CD4-positive, alpha-beta T cell treated with Interleukin-6 for 4 hours (primary cell): Measurements from ENCODE around the gene GRM7.

Experiments
- DNase-seq: peaks from one replicate; pipeline ENCODE4 v3.0.0-alpha.2; 2020; ENCODE audit warnings: mixed read lengths

GRM7 gene

GRCh38 chr3:7678521-7678920, 817.6 kb downstream of the GRM7 start:
- no peak for DNase-seq

DNA sequence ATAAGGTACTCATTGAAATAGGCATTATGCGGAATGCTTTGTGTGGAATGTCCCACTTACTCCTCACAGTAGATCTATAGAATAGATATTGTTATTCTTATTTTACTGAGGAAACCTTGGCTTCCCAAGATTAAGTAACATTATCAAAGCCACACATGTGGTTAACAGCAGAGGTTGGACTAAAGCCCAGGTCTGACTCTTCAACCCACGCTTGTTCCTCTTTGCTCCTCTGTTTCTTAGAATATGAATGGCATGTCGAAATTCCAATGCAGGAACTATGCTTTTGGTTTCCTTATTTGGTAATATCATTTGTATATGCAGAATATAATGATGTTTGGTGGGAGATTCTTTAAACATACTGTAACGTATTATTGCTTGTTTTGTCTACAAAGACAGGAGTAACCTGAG, 821.9 kb downstream of the GRM7 start:
- DNase-seq: no peak

- DNase-seq: no peak
Observed at GRCh38 chr3:7683426-7683825, 822.5 kb downstream of the GRM7 start.

GRCh38 chr3:7684182-7684715, 823.3 kb downstream of the GRM7 start:
- no peak for DNase-seq

DNA sequence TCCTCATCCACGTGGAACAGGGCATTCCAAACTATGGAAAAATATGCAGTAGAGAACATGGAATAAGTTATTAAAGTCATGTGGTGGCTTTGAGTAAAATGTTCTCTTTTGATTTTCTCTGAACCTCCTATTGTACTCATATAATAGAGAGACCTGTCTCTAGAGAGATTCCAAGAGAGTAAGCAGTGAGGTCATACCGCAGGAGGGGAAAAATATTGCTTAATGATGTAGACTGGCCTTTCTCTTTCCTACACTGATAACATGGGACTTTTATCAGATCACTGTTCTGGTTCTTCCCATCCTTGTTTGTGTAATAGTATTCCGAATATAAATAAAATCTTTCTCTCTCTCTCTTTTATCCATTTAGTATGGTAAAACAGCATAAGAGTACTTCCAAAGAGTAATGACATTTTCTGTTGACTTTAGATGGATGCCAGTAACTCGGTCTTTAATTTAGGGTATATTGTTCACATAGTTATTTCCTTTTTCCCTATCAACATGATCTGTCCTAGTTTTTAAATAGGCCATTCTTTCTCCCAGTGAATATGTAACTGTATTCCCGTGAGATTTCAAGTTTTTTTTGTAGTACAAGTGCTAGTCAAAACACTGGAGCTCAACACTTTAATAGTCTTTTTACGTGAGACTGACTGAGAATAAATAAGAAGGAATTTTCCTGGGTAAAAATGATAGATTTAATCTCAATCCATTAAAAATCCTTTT, 826.7 kb downstream of the GRM7 start:
- DNase-seq: no peak

- DNase-seq: no peak
Observed at GRCh38 chr3:7692866-7693265, 832.0 kb downstream of the GRM7 start.

DNA sequence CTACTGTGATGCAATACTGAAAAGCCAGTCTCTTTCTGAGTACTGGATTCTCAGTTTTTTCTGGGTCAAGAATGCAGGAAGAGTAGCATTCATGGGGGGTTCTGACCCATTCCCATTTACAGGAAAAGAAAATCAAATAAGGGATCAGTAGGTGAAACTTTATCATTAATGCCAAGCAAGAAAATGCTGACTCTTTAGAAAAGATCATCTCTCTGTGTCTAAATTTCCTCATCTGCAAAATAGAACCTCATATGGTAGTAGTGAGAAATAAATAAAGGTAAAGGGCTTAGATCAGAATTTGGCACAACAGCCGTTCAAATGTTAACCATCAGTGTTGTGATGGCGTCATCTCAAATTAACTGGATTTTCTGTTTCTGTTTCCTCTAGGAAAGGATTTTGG, 833.1 kb downstream of the GRM7 start:
- DNase-seq: no peak

DNA sequence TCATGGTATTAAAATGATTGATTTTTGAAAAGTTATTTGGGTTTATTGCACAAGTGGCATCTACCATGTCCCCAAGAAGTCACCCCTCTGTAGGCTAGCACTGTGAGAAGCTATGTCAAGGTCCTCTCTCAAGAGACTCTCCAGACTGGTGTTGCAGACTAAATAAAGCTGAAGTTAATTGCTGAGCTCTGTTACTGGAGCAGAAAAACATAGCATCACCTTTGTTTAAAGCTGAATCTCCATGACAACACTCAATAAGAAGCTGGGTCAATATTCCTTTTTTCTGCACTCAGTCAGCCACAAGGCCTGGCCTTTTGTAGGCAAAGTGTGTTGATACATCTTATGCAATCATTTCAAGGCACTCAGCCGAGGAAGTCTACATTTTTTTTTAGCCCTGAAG, 834.1 kb downstream of the GRM7 start:
- DNase-seq: no peak

GRCh38 chr3:7696320-7696719, 835.4 kb downstream of the GRM7 start:
- DNase-seq: no peak

DNA sequence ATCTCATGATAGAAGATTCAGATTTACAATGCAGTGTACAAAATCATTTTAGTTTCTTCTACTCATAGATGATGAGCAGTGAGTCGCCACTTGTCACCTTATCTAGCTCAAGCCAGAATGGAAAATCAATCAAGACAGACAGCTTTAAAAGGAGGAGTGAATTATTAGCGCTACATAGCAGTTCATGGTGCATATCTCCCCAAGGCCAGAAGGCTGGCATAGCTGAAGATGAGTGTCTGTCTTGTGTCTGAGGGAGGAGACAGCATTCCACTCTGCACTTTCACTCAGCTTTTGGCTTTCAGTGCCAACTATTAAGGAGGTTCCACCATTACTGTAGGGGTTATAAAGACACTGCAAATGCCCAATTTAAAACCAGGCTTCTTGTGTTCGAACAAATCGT, 836.6 kb downstream of the GRM7 start:
- no peak for DNase-seq

DNA sequence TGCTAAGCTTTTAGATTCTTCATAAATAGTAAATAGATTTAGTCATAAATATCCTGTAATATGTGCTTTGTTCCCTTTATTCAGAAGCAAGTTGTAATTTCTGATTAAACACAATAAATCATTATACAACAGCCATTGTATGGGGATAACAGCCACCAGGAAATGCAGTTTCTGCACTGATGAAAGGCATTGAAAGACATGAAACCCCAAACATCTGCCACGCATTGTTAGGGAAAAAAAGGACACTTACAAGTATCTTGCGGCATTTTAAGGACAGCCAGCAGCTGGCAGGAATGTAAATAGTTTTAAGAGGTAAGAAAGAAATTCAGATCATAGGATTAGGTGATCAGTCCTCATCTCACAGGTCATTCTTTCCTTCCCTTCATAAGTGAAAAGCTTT, 839.6 kb downstream of the GRM7 start:
- DNase-seq: no peak

DNA sequence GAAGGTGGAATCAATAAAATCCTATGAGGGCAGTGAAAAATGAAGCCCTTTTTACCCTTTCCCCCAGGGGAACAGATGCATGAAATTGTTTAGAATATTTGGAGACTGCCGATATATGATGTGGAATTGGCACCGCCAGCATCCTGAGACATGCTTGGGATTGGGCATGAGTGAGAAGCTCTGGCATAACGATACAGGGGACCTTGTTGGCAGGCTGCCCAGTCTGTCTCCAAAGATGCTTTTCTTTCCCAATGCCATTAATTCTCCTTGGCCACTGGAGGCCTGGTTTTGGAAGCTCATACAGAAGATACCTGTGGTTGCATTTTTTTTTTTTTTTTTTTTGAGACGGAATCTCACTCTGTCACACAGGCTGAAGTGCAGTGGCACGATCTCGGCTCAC, 840.1 kb downstream of the GRM7 start:
- DNase-seq: no peak

DNA sequence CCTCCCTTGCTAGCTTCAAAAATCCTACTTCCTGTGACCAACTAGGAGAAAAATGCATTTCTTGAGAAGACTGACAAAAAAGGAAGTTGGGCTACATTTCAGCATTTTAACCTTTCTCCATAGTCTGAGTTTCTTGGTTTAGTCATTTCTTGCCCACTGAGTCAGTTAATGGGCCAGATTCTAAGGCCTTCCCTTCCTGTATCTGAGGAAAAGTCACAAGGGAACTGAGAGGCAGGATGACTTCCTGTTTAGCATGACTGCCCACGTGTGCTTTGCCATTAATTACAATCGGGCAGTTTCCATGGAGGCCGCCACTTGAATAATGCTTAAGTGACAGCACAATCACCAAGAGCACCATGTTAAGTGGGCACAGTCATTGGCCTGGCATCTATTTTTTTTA, 846.3 kb downstream of the GRM7 start:
- no peak for DNase-seq

GRCh38 chr3:7709376-7710082, 848.6 kb downstream of the GRM7 start:
- no peak for DNase-seq

GRCh38 chr3:7710284-7710683, 849.4 kb downstream of the GRM7 start:
- no peak for DNase-seq

GRCh38 chr3:7713724-7714123, 852.8 kb downstream of the GRM7 start:
- DNase-seq: no peak

DNA sequence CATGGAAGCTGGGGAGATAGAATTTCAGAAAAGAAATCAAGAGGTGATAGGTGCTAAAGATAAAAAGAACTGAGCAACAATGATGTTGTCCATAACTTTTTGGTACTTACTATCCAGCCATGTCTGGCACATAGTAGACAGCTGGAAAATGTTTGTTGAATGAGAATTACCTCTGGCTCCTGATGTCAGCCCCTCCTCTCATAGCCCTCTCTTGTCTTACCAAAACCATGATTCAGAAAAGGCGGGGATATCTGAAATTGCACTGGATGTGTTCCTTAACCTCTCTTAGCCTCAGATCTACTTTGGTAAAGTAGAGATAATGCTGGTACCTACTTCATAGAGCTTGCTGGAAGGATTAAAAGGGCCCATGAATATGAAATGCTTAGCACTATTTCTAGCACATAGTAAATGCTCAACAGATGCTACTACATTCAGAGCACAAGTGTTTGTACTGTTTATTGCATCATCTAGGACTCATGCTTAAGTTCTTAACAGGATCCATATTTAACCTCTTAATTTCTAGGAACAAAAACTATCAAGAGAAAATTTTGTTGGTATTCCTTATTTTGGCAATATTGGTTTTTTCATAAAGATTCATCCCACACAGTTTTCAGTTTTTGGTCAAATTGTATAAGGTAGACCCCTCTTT, 859.9 kb downstream of the GRM7 start:
- DNase-seq: no peak

- DNase-seq: no peak
Observed at GRCh38 chr3:7721869-7722268, 861.0 kb downstream of the GRM7 start.

GRCh38 chr3:7728566-7729519, 867.9 kb downstream of the GRM7 start:
- DNase-seq: no peak

- no peak for DNase-seq
Observed at GRCh38 chr3:7733933-7734332, 873.0 kb downstream of the GRM7 start.

GRCh38 chr3:7734456-7734855, 873.5 kb downstream of the GRM7 start:
- DNase-seq: no peak

DNA sequence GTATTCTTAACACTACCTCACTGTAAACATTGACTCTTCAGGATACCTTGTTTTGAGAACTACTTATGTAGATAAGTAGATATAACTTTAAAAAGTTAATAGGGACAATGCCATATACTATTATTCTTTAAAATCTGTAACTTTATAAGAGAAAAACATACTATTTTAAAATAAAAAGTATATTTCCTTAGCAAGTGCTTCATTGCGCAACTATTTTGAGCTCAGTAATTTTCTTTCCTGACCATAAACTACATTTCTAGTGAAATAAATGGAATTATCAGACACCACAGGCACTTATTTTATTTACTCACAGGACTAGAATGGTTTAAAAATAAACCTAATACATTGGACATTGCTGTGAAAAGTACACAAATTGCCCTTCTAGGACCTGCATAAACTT, 876.3 kb downstream of the GRM7 start:
- no peak for DNase-seq

GRCh38 chr3:7739754-7740153, 878.8 kb downstream of the GRM7 start:
- DNase-seq: no peak
